K562 (cell line): ENCODE data around the gene PPOX. TPM values are rescaled to one million over a fixed set of nuclear protein-coding genes. Genes with fewer than 3 reads are reported as not detected.

ENCODE experiments used
- BRD4 ChIP-seq: fragments of 200-600 bp; sonication (generic); IDR thresholded peaks from 2 replicates; pipeline ENCODE4 v1.6.1; 2017; ENCODE audit warnings: inconsistent platforms
- CEBPZ ChIP-seq: fragments of 150-350 bp; IDR thresholded peaks from 2 replicates; pipeline ENCODE4 v1.6.1; 2014; ENCODE audit warnings: low read depth, mild to moderate bottlenecking, low read length, borderline replicate concordance
- DMBX1 ChIP-seq: fragments of 250-450 bp; sonication (Bioruptor Pico); IDR thresholded peaks from 2 replicates; pipeline ENCODE4 v1.8.0; 2022; ENCODE audit warnings: inconsistent platforms, mild to moderate bottlenecking, moderate library complexity, borderline replicate concordance
- DPF2 ChIP-seq: fragments of 450-650 bp; IDR thresholded peaks from 2 replicates; pipeline ENCODE4 v1.6.1; 2016
- HNRNPL ChIP-seq: fragments of 200-400 bp; formaldehyde crosslinking; IDR thresholded peaks from 2 replicates; pipeline ENCODE4 v1.6.1; 2017; ENCODE audit warnings: low read depth, mild to moderate bottlenecking, low read length
- HNRNPLL ChIP-seq: fragments of 200-400 bp; formaldehyde crosslinking; IDR thresholded peaks from 2 replicates; pipeline ENCODE4 v1.6.1; 2017; ENCODE audit warnings: low read length, low read depth, mild to moderate bottlenecking; ENCODE audit not compliant: poor library complexity, severe bottlenecking
- HNRNPUL1 ChIP-seq: fragments of 200-400 bp; formaldehyde crosslinking; IDR thresholded peaks from 2 replicates; pipeline ENCODE4 v1.6.1; 2017; ENCODE audit warnings: low read length
- KDM5B ChIP-seq: fragments of 200-600 bp; sonication (generic); IDR thresholded peaks from 2 replicates; pipeline ENCODE4 v1.6.1; 2012; ENCODE audit warnings: low read depth, mild to moderate bottlenecking, moderate library complexity, low read length, control low read depth, inconsistent platforms; ENCODE audit not compliant: insufficient replicate concordance
- NELFE ChIP-seq: IDR thresholded peaks from 2 replicates; pipeline ENCODE4 v1.6.1; 2011; ENCODE audit warnings: mild to moderate bottlenecking; ENCODE audit not compliant: insufficient read depth, insufficient read length
- POLR3G ChIP-seq: IDR thresholded peaks from 2 replicates; pipeline ENCODE4 v1.6.1; 2011; ENCODE audit not compliant: insufficient read length, insufficient replicate concordance; ENCODE audit errors: extremely low read depth
- PURB ChIP-seq: sonication (generic); formaldehyde crosslinking; IDR thresholded peaks from 2 replicates; pipeline ENCODE4 v1.9.0; 2021; ENCODE audit warnings: low read depth, mild to moderate bottlenecking, missing genetic modification reagents
- RB1 ChIP-seq: fragments of 450-650 bp; IDR thresholded peaks from 2 replicates; pipeline ENCODE4 v1.6.1; 2017; ENCODE audit warnings: low read depth, mild to moderate bottlenecking
- SMARCE1 ChIP-seq: fragments of 450-650 bp; IDR thresholded peaks from 2 replicates; pipeline ENCODE4 v1.7.1; 2016; ENCODE audit warnings: mild to moderate bottlenecking
- SMC3 ChIP-seq: conservative IDR thresholded peaks from 2 replicates; pipeline ENCODE4 v1.6.1; 2011; ENCODE audit warnings: low read depth, low read length, improper control_type of control experiment; ENCODE audit not compliant: insufficient read depth
- SOX6 ChIP-seq: fragments of 450-650 bp; IDR thresholded peaks from 2 replicates; pipeline ENCODE4 v1.6.1; 2014; ENCODE audit warnings: mild to moderate bottlenecking
- SRSF1 ChIP-seq: fragments of 200-400 bp; formaldehyde crosslinking; IDR thresholded peaks from 2 replicates; pipeline ENCODE4 v1.6.1; 2017; ENCODE audit warnings: mild to moderate bottlenecking, low read depth, low read length, moderate library complexity
- USF2 ChIP-seq: sonication (generic); formaldehyde crosslinking; IDR thresholded peaks from 2 replicates; pipeline ENCODE4 v1.5.0; 2020; ENCODE audit warnings: missing genetic modification reagents
- ZBTB49 ChIP-seq: sonication (generic); formaldehyde crosslinking; IDR thresholded peaks from 2 replicates; pipeline ENCODE4 v1.8.0; 2022; ENCODE audit warnings: missing genetic modification reagents, mild to moderate bottlenecking, borderline replicate concordance
- ZNF121 ChIP-seq: sonication (generic); formaldehyde crosslinking; conservative IDR thresholded peaks from 2 replicates; pipeline ENCODE4 v1.8.0; 2022; ENCODE audit warnings: missing genetic modification reagents
- ZNF512 ChIP-seq: IDR thresholded peaks from 2 replicates; pipeline ENCODE4 v1.6.1; 2016; ENCODE audit warnings: missing genetic modification characterization, missing compliant biosample characterization
- ZNF586 ChIP-seq: fragments of 450-650 bp; formaldehyde crosslinking; conservative IDR thresholded peaks from 2 replicates; pipeline ENCODE4 v1.4.0; 2020; ENCODE audit warnings: mild to moderate bottlenecking, moderate library complexity
- polyA plus RNA-seq, 8 experiments: library from polyadenylated mRNA; depleted of rRNA in 4 of 8; stranded (reverse) in 5 of 8; unstranded in 3 of 8; fragments of >200 nt; fragmentation: Nextera tagmentation in 2 of 8; fragmentation: Illumina TruSeq in 1 of 8; extraction: Ambion mirVana in 2 of 8; extraction: Trizol in 1 of 8; gene quantifications; 2 replicates each; pipeline versions ENCODE4 v1.2.1 to v1.2.3, GENCODE V29; 2011 to 2014; ENCODE audit warnings: inconsistent platforms in 1 of 8, missing spikeins in 1 of 8
- total RNA-seq, 7 experiments: library from RNA; depleted of rRNA in 6 of 7; stranded (reverse); fragments of >200 nt in 6 of 7; fragmentation: Illumina TruSeq in 2 of 7; extraction: Trizol in 2 of 7; gene quantifications; 2 replicates each; pipeline versions ENCODE4 v1.2.1 to v1.2.3, GENCODE V29; 2011 to 2021; ENCODE audit warnings: low replicate concordance in 1 of 7

Gene PPOX
- total and polyA plus RNA-seq, 9 of the 15 experiments (the other 6 are each of a cell fraction or from before 2014, with no cell fraction given) = 17.0 to 57.1 (median 38.9) TPM

GRCh38 chr1:161153682-161154337 lies 12.4 kb upstream of the PPOX start, which contains the start of gene UFC1 (continued):
- TF ChIP-seq POLR3G = no peak
- TF ChIP-seq SMARCE1 = no peak
- no peak for TF ChIP-seq DPF2
- no peak for TF ChIP-seq USF2
- TF ChIP-seq SMC3 = no peak
- TF ChIP-seq SRSF1 = no peak
- no peak; the same call in 1 of the 2 replicates for TF ChIP-seq SOX6
- no peak for TF ChIP-seq ZNF586 (CRISPR knock-in tag)
- no peak; the same call in 1 of the 2 replicates for TF ChIP-seq RB1
- TF ChIP-seq CEBPZ = no peak
- no peak for TF ChIP-seq ZBTB49 (CRISPR knock-in tag)
- no peak for TF ChIP-seq ZNF512 (tag)
- no peak for TF ChIP-seq HNRNPUL1
- TF ChIP-seq HNRNPL = no peak
- TF ChIP-seq BRD4 = peak; percentile 87
- TF ChIP-seq HNRNPLL = no peak
- TF ChIP-seq ZNF121 (CRISPR knock-in tag) = no peak
- TF ChIP-seq DMBX1 = no peak
- no peak for TF ChIP-seq PURB (CRISPR knock-in tag)
- TF ChIP-seq KDM5B = peak; percentile 92
- TF ChIP-seq NELFE = no peak
